ENCODE measurements around the gene ZNF175. TPM values are rescaled to one million over a fixed set of nuclear protein-coding genes. Genes with fewer than 3 reads are reported as not detected.

ZNF175 gene
- total and polyA plus RNA-seq, 10 of the 15 experiments (the other 5 are each of a cell fraction or from before 2014, with no cell fraction given) = 1.5 to 12.0 (median 4.1) TPM

- peak; percentile 27 for FAIRE-seq
- Histone ChIP-seq H3K36me3 (ENCODE audit: control insufficient read depth in 2 of 2, insufficient read depth in 2 of 2, low read length in 1 of 2) (peaks cover 6 to 18% of the 10 kb centered on the region in 2 experiments), H3K79me2 (ENCODE audit: control insufficient read depth, insufficient read depth, low read length) (peaks cover 14% of the 10 kb centered on the region), H3K4me2 (ENCODE audit: control insufficient read depth, insufficient read depth) (peak overlapping the region; percentile 57), H3K9ac (ENCODE audit: control insufficient read depth, insufficient read depth, low read length) (no peak overlapping the region), H3K27ac (ENCODE audit: control insufficient read depth, insufficient read depth) (no peak overlapping the region), H3K9me3 (replicated peaks; ENCODE audit: control insufficient read depth, insufficient read depth, low read length) (no peaks in the 10 kb centered on the region), H3K4me3 (peak overlapping the region; percentile 15; the same call in 1 of the 2 replicates), H4K20me1 (ENCODE audit: control insufficient read depth, insufficient read depth) (no peaks in the 10 kb centered on the region), H2AFZ (ENCODE audit: control insufficient read depth, low read depth, low read length) (no peak overlapping the region), H3K27me3 (replicated peaks in 1 of 2; ENCODE audit: control insufficient read depth in 2 of 2, insufficient read depth in 2 of 2, low read length in 1 of 2) (no peaks in the 10 kb centered on the region), H3K4me1 (ENCODE audit: control insufficient read depth, insufficient read depth, low read length) (peaks cover 8% of the 10 kb centered on the region; the same call in 1 of the 2 replicates)
- POLR2A ChIA-PET = no interaction called here
- intact Hi-C loops (cut with micrococcal nuclease; ENCODE audit: unreplicated experiment) = no loop called here
- 0 out of 3 replicates have a peak, but pooled peaks have one; percentile 22 for ATAC-seq
- in situ Hi-C loops (cut with MboI) = no loop called here
- SMC1A ChIA-PET (ENCODE audit: uncharacterized antibody, unreplicated experiment) = no interaction called here
- 58% methylated on average over 6 of the region's 6 CpGs for WGBS (ENCODE audit: insufficient coverage, insufficient replicate concordance, low lambda C conversion rate, missing lambda C conversion rate)
- TF ChIP-seq PKNOX1 (IDR thresholded peaks at IDR 0.05) (peak; percentile 53), KAT2A (conservative IDR thresholded peaks at IDR 0.05; ENCODE audit: control insufficient read depth, low read depth, low read length) (no peak), YY1 (IDR thresholded peaks at IDR 0.05; ENCODE audit: low read depth, low read length) (0 out of 2 replicates have a peak, but pooled peaks have one; percentile 3)
- no peak for DNase-seq (ENCODE audit: low read depth, low spot score)
- CTCF ChIA-PET = interaction anchor here (0.6 kb wide), 1 partner anchor 80 kb away, joined by 3 read pairs; no protein-coding TSS in a partner anchor
- RAD21 ChIA-PET (ENCODE audit: unreplicated experiment) = interaction anchor here (0.8 kb wide), 1 partner anchor 1854 kb away, joined by 3 read pairs; no protein-coding TSS in a partner anchor
- no TSS peak for BruUV-seq (replicated peaks)
Observed at GRCh38 chr19:51576850-51577249, 5.8 kb downstream of the ZNF175 start.

- ATAC-seq = no peak
- FAIRE-seq = no peak
- H3K79me2 ChIP-seq (ENCODE audit: control insufficient read depth, insufficient read depth, low read length) = no peaks in the 10 kb centered on the region
- in situ Hi-C loops (cut with MboI) (no loop called here), intact Hi-C loops (cut with micrococcal nuclease; ENCODE audit: unreplicated experiment) (no loop called here)
- no peaks in the 10 kb centered on the region for H3K27me3 ChIP-seq (replicated peaks in 1 of 2; ENCODE audit: control insufficient read depth in 2 of 2, insufficient read depth in 2 of 2, low read length in 1 of 2)
- ChIA-PET RAD21 (ENCODE audit: unreplicated experiment) (no interaction called here), CTCF (no interaction called here), SMC1A (ENCODE audit: uncharacterized antibody, unreplicated experiment) (interaction anchor here (0.7 kb wide), 1 partner anchor 46 kb away, joined by 3 read pairs; no protein-coding TSS in a partner anchor), POLR2A (no interaction called here)
- H3K4me2 ChIP-seq (ENCODE audit: control insufficient read depth, insufficient read depth) = no peak overlapping the region
- DNase-seq (ENCODE audit: low read depth, low spot score) = no peak
- H4K20me1 ChIP-seq (ENCODE audit: control insufficient read depth, insufficient read depth) = no peaks in the 10 kb centered on the region
- no peaks in the 10 kb centered on the region for H3K4me1 ChIP-seq (ENCODE audit: control insufficient read depth, insufficient read depth, low read length)
- BruUV-seq (replicated peaks) = no TSS peak
- H3K4me3 ChIP-seq = no peak overlapping the region
- H3K36me3 ChIP-seq (ENCODE audit: control insufficient read depth in 2 of 2, insufficient read depth in 2 of 2, low read length in 1 of 2) = peaks cover 3 to 23% of the 10 kb centered on the region in 2 experiments
- H2AFZ ChIP-seq (ENCODE audit: control insufficient read depth, low read depth, low read length) = no peak overlapping the region
- H3K9me3 ChIP-seq (replicated peaks; ENCODE audit: control insufficient read depth, insufficient read depth, low read length) = peaks cover 18% of the 10 kb centered on the region
- WGBS (ENCODE audit: insufficient coverage, insufficient replicate concordance, low lambda C conversion rate, missing lambda C conversion rate) = 100% methylated on average over 1 of the region's 1 CpG
- H3K27ac ChIP-seq (ENCODE audit: control insufficient read depth, insufficient read depth) = no peak overlapping the region
- H3K9ac ChIP-seq (ENCODE audit: control insufficient read depth, insufficient read depth, low read length) = no peak overlapping the region
- TF ChIP-seq TAF1 (IDR thresholded peaks at IDR 0.05; ENCODE audit: borderline replicate concordance, low read depth, low read length) (no peak), SRF (IDR thresholded peaks at IDR 0.05; ENCODE audit: low read depth in 2 of 2, low read length in 2 of 2) (no peak), HDAC2 (IDR thresholded peaks at IDR 0.05) (no peak), PBX3 (IDR thresholded peaks at IDR 0.05; ENCODE audit: insufficient replicate concordance, low read depth, low read length) (no peak), CREB1 (IDR thresholded peaks at IDR 0.05; ENCODE audit: low read depth) (no peak), SIX5 (IDR thresholded peaks at IDR 0.05; ENCODE audit: low read depth, low read length, severe bottlenecking) (no peak), MEF2A (IDR thresholded peaks at IDR 0.05; ENCODE audit: insufficient read depth, low read depth, low read length) (no peak), ELK1 (IDR thresholded peaks at IDR 0.05; ENCODE audit: low read depth, low read length) (no peak), BMI1 (IDR thresholded peaks at IDR 0.05; ENCODE audit: borderline replicate concordance) (no peak), GATAD2B (conservative IDR thresholded peaks at IDR 0.05; ENCODE audit: low read depth) (no peak), CBX5 (IDR thresholded peaks at IDR 0.05; ENCODE audit: low read depth) (no peak)
Observed at GRCh38 chr19:51586103-51586728, 15.1 kb downstream of the ZNF175 start.
